ENCODE results near the gene ADPRM.

DNA sequence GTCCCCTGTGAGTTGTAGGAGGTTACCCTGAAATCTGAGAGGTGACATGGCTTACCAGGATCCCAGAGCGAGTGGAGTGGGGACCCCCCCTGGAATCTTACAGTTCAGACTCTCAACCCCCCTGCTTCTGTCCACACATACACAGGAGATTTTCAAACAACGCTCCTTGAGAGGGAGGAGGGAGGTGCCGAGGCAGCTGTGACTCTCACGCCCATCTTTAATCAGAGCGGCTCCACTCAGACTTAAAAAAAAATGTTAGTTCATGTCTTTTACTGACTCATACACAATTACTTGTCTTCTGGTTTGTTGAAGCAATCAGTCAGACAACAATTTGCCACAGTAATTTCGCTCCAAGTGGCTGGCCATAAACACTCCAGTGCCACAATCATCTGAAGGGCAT lies 47.8 kb downstream of the ADPRM start:
- TF ChIP-seq, protein P1, sequence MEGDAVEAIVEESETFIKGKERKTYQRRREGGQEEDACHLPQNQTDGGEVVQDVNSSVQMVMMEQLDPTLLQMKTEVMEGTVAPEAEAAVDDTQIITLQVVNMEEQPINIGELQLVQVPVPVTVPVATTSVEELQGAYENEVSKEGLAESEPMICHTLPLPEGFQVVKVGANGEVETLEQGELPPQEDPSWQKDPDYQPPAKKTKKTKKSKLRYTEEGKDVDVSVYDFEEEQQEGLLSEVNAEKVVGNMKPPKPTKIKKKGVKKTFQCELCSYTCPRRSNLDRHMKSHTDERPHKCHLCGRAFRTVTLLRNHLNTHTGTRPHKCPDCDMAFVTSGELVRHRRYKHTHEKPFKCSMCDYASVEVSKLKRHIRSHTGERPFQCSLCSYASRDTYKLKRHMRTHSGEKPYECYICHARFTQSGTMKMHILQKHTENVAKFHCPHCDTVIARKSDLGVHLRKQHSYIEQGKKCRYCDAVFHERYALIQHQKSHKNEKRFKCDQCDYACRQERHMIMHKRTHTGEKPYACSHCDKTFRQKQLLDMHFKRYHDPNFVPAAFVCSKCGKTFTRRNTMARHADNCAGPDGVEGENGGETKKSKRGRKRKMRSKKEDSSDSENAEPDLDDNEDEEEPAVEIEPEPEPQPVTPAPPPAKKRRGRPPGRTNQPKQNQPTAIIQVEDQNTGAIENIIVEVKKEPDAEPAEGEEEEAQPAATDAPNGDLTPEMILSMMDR (IDR thresholded peaks at IDR 0.05; ENCODE audit: borderline replicate concordance, extremely low read depth, low read length, poor library complexity, severe bottlenecking): no peak
- no peak for TF ChIP-seq EZH2 (IDR thresholded peaks at IDR 0.05; ENCODE audit: borderline replicate concordance, low read depth, low read length, severe bottlenecking)
